K562 (cell line): ENCODE measurements around the gene IL27RA.

Experiments used
- CEBPB ChIP-seq: fragments of 450-650 bp; IDR thresholded peaks from 2 replicates; pipeline ENCODE4 v1.6.1; 2016; ENCODE audit warnings: missing genetic modification characterization, missing compliant biosample characterization
- CHD2 ChIP-seq: IDR thresholded peaks from 2 replicates; pipeline ENCODE4 v1.6.1; 2011; ENCODE audit warnings: low read depth, low read length
- CTCF ChIP-seq, 3 experiments: IDR thresholded peaks in 2 of 3; conservative IDR thresholded peaks in 1 of 3; 2 replicates each; pipeline ENCODE4 v1.5.1; 2011 to 2012; ENCODE audit warnings: low read length in 3 of 3, mild to moderate bottlenecking in 3 of 3, control low read depth in 2 of 3, improper control_type of control experiment in 1 of 3, inconsistent platforms in 1 of 3, low read depth in 1 of 3, mixed read lengths in 1 of 3, moderate library complexity in 1 of 3; ENCODE audit not compliant: insufficient read depth in 2 of 3
- FOS ChIP-seq: IDR thresholded peaks from 3 replicates; pipeline ENCODE4 v1.6.1; 2011; ENCODE audit not compliant: insufficient read length; ENCODE audit errors: extremely low read depth
- FOXP4 ChIP-seq: sonication (generic); formaldehyde crosslinking; IDR thresholded peaks from 2 replicates; pipeline ENCODE4 v1.8.0; 2022; ENCODE audit warnings: mild to moderate bottlenecking, missing genetic modification reagents, borderline replicate concordance
- JUN ChIP-seq, 2 experiments: sonication (generic) in 1 of 2; formaldehyde crosslinking in 1 of 2; IDR thresholded peaks; 2 replicates each; pipeline versions ENCODE4 v1.6.1 to v1.8.0; 2012 to 2022; ENCODE audit warnings: borderline replicate concordance in 2 of 2, mild to moderate bottlenecking in 2 of 2, improper control_type of control experiment in 1 of 2, low read depth in 1 of 2, low read length in 1 of 2, missing genetic modification reagents in 1 of 2
- KDM1A ChIP-seq, 2 experiments: fragments of 450-650 bp; IDR thresholded peaks; 2 replicates each; pipeline ENCODE4 v1.6.1; 2016; ENCODE audit warnings: mild to moderate bottlenecking in 2 of 2
- MYNN ChIP-seq, 2 experiments: sonication (generic); formaldehyde crosslinking in 1 of 2; IDR thresholded peaks; 2 replicates each; pipeline versions ENCODE4 v1.5.0 to v1.6.1; 2016 to 2020; ENCODE audit warnings: antibody characterized with exemption in 1 of 2, missing genetic modification reagents in 1 of 2
- PCBP2 ChIP-seq: fragments of 200-400 bp; formaldehyde crosslinking; IDR thresholded peaks from 2 replicates; pipeline ENCODE4 v1.6.1; 2018; ENCODE audit warnings: low read length, low read depth, mild to moderate bottlenecking, moderate library complexity; ENCODE audit not compliant: poor library complexity, severe bottlenecking
- PTBP1 ChIP-seq: fragments of 200-400 bp; formaldehyde crosslinking; IDR thresholded peaks from 2 replicates; pipeline ENCODE4 v1.6.1; 2017; ENCODE audit warnings: low read depth, low read length
- RBBP5 ChIP-seq: fragments of 200-600 bp; sonication (generic); IDR thresholded peaks from 2 replicates; pipeline ENCODE4 v1.6.1; 2012; ENCODE audit warnings: borderline replicate concordance, mild to moderate bottlenecking, low read length, control low read depth, inconsistent platforms; ENCODE audit not compliant: insufficient read depth, poor library complexity, severe bottlenecking
- RBM14 ChIP-seq: fragments of 200-400 bp; formaldehyde crosslinking; IDR thresholded peaks from 2 replicates; pipeline ENCODE4 v1.6.1; 2018; ENCODE audit warnings: low read depth, mild to moderate bottlenecking, low read length, moderate library complexity, borderline replicate concordance; ENCODE audit not compliant: insufficient read depth
- SAP30 ChIP-seq: fragments of 200-600 bp; sonication (generic); IDR thresholded peaks from 2 replicates; pipeline ENCODE4 v1.6.1; 2012; ENCODE audit warnings: borderline replicate concordance, low read depth, mild to moderate bottlenecking, moderate library complexity, low read length, control low read depth, inconsistent platforms; ENCODE audit not compliant: insufficient read depth, poor library complexity, severe bottlenecking
- TRIM24 ChIP-seq, 2 experiments: fragments of 450-650 bp; IDR thresholded peaks; 2 replicates each; pipeline ENCODE4 v1.6.1; 2016

GRCh38 chr19:13986348-13986904 is 45.1 kb upstream of the IL27RA start:
- no peak for TF ChIP-seq FOS
- TF ChIP-seq RBBP5: no peak
- TF ChIP-seq RBM14: no peak
- TF ChIP-seq CTCF (IDR thresholded peaks at IDR 0.05 in 2 of 3, conservative IDR thresholded peaks at IDR 0.05 in 1 of 3; ENCODE audit: insufficient read depth in 2 of 3, low read depth in 1 of 3, low read length in 3 of 3): no peak
- no peak for TF ChIP-seq CHD2
- TF ChIP-seq SAP30: no peak
- no peak for TF ChIP-seq CEBPB (tag)
- no peak for TF ChIP-seq PCBP2
- TF ChIP-seq KDM1A (IDR thresholded peaks at IDR 0.05): no peak
- TF ChIP-seq JUN (IDR thresholded peaks at IDR 0.05; ENCODE audit: borderline replicate concordance, low read depth, low read length): no peak
- no peak for TF ChIP-seq JUN (CRISPR knock-in tag; IDR thresholded peaks at IDR 0.05; ENCODE audit: borderline replicate concordance)
- no peak for TF ChIP-seq FOXP4
- TF ChIP-seq TRIM24 (IDR thresholded peaks at IDR 0.05): no peak
- TF ChIP-seq MYNN (IDR thresholded peaks at IDR 0.05): no peak
- no peak for TF ChIP-seq MYNN (CRISPR knock-in tag; IDR thresholded peaks at IDR 0.05)
- TF ChIP-seq PTBP1: no peak
